Testis (tissue), 3 donors: ENCODE data around the gene SPATA20. TPM values are rescaled to one million over a fixed set of nuclear protein-coding genes. Genes with fewer than 3 reads are reported as not detected.

Source experiments
- DNase-seq: peaks from one replicate; pipeline ENCODE4 v3.0.0-alpha.2; 2019
- H3K27ac ChIP-seq, 2 donors: fragments of 200-600 bp; sonication (generic); one replicate each; pipeline ENCODE4 v1.5.1; 2019
- H3K27me3 ChIP-seq: fragments of 200-600 bp; sonication (generic); one replicate; pipeline ENCODE4 v1.5.1; 2019
- H3K36me3 ChIP-seq: fragments of 200-600 bp; sonication (generic); one replicate; pipeline ENCODE4 v1.5.1; 2017; ENCODE audit warnings: low read depth; ENCODE audit errors: missing control alignments
- H3K4me1 ChIP-seq: fragments of 200-600 bp; sonication (generic); one replicate; pipeline ENCODE4 v1.5.1; 2019
- H3K4me3 ChIP-seq, 2 donors: fragments of 200-600 bp; sonication (generic); one replicate each; pipeline ENCODE4 v1.5.1; 2017 to 2019
- H3K9me3 ChIP-seq: fragments of 200-600 bp; sonication (generic); one replicate; pipeline ENCODE4 v1.5.1; 2017
- POLR2A ChIP-seq: fragments of 450-650 bp; IDR thresholded peaks from one replicate; pipeline ENCODE4 v1.6.1; 2017; ENCODE audit warnings: antibody characterized with exemption, mild to moderate bottlenecking, moderate library complexity
- WGBS, 2 donors: methylation state at CpG; one replicate each; pipeline ENCODE4 v1.1.5; 2018; 5-methylcytosine and 5-hydroxymethylcytosine counted together
- intact Hi-C: fragments of 100-400 bp; cut with DNase I; formaldehyde crosslinking; loops from one replicate; pipeline ENCODE4 v1.15.1; 2023; ENCODE audit warnings: low total_unique reads
- polyA plus RNA-seq: library from polyadenylated mRNA; stranded (reverse); fragments of 350-450 nt; fragmentation: Illumina TruSeq; extraction: RNeasy Lipid Tissue Mini Kit (QIAGEN cat#74804); gene quantifications from one replicate; pipeline ENCODE4 v1.2.3, GENCODE V29; 2014; ENCODE audit warnings: low read depth, low replicate concordance; ENCODE audit not compliant: insufficient read depth
- total RNA-seq, 2 donors: library from RNA; depleted of rRNA; stranded (reverse); fragments of >200 nt; gene quantifications; one replicate each; pipeline ENCODE4 v1.2.3, GENCODE V29; 2016
- TF ChIP-seq, protein P1 (sequence below), 3 experiments: fragments of 450-650 bp in 2 of 3; fragments of 200-600 bp in 1 of 3; sonication (generic) in 1 of 3; IDR thresholded peaks; one replicate each; pipeline ENCODE4 v1.5.1; 2016 to 2019; ENCODE audit warnings: antibody characterized with exemption in 3 of 3, mild to moderate bottlenecking in 2 of 3, moderate library complexity in 1 of 3

The SPATA20 gene
- total and polyA plus RNA-seq, 3 donors from 2014 or later: 207 to 338 (median 264) TPM

DNA sequence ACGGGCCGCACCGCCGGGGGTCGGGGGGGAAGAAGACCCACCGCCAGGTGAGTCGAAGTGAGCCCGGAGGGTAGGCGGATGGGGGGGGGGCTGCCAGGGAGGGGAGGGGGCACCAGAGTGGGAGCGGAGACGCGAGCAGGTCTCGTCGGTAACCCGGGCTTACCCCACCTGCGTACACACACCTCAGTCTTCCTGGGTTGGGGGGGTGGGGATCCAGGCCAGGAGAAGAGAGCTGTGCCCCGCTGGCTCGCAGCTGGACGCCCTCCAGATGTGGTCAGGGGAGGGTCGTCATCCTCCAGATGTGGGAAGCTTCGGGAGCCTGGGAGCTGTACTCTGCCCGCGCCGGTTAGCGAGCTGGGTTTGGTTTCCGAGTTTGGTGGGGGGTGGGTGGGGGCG is 14.8 kb downstream of the SPATA20 start:
- H3K4me3 ChIP-seq: no peak overlapping the region
- H3K36me3 ChIP-seq: no peaks in the 10 kb centered on the region
- H3K4me1 ChIP-seq: peaks cover 31% of the 10 kb centered on the region
- DNase-seq: no peak
- no peaks in the 10 kb centered on the region for H3K9me3 ChIP-seq
- no peak overlapping the region for H3K27ac ChIP-seq
- WGBS, 2 donors: 0 to 3% methylated on average over 5 to 25 of the region's 27 CpGs
- intact Hi-C loops: no loop called here
- no peak for TF ChIP-seq POLR2A
- TF ChIP-seq, protein P1, sequence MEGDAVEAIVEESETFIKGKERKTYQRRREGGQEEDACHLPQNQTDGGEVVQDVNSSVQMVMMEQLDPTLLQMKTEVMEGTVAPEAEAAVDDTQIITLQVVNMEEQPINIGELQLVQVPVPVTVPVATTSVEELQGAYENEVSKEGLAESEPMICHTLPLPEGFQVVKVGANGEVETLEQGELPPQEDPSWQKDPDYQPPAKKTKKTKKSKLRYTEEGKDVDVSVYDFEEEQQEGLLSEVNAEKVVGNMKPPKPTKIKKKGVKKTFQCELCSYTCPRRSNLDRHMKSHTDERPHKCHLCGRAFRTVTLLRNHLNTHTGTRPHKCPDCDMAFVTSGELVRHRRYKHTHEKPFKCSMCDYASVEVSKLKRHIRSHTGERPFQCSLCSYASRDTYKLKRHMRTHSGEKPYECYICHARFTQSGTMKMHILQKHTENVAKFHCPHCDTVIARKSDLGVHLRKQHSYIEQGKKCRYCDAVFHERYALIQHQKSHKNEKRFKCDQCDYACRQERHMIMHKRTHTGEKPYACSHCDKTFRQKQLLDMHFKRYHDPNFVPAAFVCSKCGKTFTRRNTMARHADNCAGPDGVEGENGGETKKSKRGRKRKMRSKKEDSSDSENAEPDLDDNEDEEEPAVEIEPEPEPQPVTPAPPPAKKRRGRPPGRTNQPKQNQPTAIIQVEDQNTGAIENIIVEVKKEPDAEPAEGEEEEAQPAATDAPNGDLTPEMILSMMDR (IDR thresholded peaks at IDR 0.05): no peak
- H3K27me3 ChIP-seq: no peaks in the 10 kb centered on the region

DNA sequence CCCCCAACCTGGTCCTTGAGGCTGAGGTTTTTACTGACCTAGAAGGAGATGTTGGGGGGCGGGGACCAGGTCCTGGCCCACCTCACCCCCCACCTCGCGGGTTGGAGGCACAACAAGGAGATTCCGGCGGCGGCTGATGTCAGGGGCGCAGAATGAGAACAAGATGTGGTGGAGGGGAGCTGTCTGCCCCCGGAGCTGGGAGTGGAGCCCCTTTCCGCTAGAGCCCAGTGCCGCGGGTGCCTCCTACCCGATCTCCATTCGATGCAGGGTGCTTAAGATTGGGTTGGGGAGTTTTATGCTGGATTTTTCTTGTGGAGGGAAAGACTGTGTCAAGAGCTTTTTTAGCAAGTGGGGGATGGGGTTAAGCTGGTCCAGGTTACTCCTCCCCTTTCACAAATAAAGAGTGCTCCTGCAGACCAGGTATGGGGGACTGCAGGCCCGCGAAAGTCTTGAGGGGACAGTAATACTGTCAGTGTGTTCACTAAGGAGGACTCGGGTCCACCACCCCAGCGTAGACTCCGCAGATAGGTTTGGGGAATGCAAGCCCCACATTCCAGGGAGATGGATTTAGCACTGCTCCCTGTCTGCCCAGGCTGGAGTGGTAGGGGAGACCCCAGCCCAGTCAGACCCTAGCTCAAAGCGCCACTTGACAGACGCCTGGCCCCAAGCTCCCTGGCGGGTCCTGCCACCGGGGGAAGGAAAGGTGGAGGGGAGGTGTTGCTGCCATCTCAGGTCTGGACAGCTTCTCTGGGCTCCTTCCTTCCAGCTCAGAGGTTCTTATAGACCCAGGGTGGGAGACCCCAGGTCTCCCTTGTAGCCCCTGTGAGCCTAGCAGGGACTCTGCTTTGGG is 15.5 kb downstream of the SPATA20 start:
- Histone ChIP-seq H3K4me3 (no peak overlapping the region), H3K27me3 (no peaks in the 10 kb centered on the region), H3K9me3 (no peaks in the 10 kb centered on the region), H3K4me1 (peaks cover 31% of the 10 kb centered on the region), H3K36me3 (no peaks in the 10 kb centered on the region), H3K27ac (no peak overlapping the region)
- TF ChIP-seq, protein P1 (IDR thresholded peaks at IDR 0.05): no peak
- no peak for TF ChIP-seq POLR2A
- intact Hi-C loops: no loop called here
- WGBS, 2 donors: 35 to 43% methylated on average over 17 to 22 of the region's 22 CpGs
- no peak for DNase-seq

DNA sequence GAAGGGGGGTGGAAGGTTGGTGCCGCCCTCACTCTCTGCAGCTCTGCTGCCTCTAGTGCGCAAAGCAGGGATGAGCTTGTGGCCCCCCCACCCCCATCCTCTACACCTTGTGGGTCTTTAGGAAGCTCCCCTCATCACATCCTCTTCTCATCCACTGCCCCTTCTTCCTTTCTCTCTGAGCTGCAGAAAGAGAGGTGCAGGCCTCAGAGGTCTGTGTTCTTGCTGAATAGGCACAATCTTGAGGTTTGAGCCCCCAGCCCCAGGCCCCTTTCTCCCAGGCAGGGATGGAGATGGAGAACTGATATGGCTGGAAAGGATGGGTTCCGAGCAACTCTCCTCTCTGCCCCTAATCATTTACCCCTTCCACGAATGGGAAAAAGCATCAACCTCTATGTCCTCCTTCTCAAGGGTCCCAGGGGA is 16.1 kb downstream of the SPATA20 start:
- Histone ChIP-seq H3K4me3 (no peak overlapping the region), H3K9me3 (no peaks in the 10 kb centered on the region), H3K27ac (no peak overlapping the region), H3K36me3 (no peaks in the 10 kb centered on the region), H3K27me3 (no peaks in the 10 kb centered on the region), H3K4me1 (peaks cover 31% of the 10 kb centered on the region)
- DNase-seq: no peak
- intact Hi-C loops: no loop called here
- no peak for TF ChIP-seq POLR2A
- TF ChIP-seq, protein P1 (IDR thresholded peaks at IDR 0.05): no peak
- 68 to 78% methylated on average over 4 of the region's 4 CpGs for WGBS, 2 donors

DNA sequence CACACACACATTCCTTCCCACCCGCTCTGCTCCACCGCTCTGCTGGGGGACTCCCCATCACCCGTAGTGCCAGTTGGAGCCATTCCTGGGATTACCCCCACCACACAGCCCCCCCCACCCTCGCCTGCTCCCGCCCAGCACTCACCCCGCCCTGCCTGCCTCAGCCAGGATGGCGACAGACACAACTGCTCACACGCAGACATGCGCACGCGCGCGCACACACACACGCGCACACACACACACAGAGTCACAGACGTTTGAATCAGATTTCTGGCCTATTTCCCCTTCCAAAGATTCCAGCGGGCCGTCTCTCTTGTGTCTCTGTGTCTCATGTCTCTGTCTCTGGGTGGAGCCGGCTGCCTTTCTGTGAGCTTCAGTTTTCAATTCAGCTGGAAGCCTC is 17.9 kb downstream of the SPATA20 start:
- H3K36me3 ChIP-seq: no peaks in the 10 kb centered on the region
- DNase-seq: peak; percentile 63
- peaks cover 20% of the 10 kb centered on the region for H3K4me1 ChIP-seq
- no peak overlapping the region for H3K4me3 ChIP-seq
- TF ChIP-seq, protein P1 (IDR thresholded peaks at IDR 0.05): no peak
- no peak for TF ChIP-seq POLR2A
- H3K27me3 ChIP-seq: no peaks in the 10 kb centered on the region
- H3K9me3 ChIP-seq: no peaks in the 10 kb centered on the region
- H3K27ac ChIP-seq: no peak overlapping the region
- intact Hi-C loops: no loop called here
- WGBS, 2 donors: 24 to 31% methylated on average over 18 to 19 of the region's 19 CpGs
